Astrocyte (in vitro differentiated cells and primary cell): ENCODE measurements around the gene MRPL20.

ENCODE experiments used
- EZH2 ChIP-seq: IDR thresholded peaks from 2 replicates; pipeline ENCODE4 v1.6.1; 2012; ENCODE audit warnings: mild to moderate bottlenecking, low read length, inconsistent platforms; ENCODE audit not compliant: insufficient read depth
- TF ChIP-seq, protein P1 (sequence below): IDR thresholded peaks from 2 replicates; pipeline ENCODE4 v1.5.1; 2011; ENCODE audit warnings: low read depth, mild to moderate bottlenecking, inconsistent platforms, low read length, moderate library complexity; ENCODE audit not compliant: insufficient read depth

DNA sequence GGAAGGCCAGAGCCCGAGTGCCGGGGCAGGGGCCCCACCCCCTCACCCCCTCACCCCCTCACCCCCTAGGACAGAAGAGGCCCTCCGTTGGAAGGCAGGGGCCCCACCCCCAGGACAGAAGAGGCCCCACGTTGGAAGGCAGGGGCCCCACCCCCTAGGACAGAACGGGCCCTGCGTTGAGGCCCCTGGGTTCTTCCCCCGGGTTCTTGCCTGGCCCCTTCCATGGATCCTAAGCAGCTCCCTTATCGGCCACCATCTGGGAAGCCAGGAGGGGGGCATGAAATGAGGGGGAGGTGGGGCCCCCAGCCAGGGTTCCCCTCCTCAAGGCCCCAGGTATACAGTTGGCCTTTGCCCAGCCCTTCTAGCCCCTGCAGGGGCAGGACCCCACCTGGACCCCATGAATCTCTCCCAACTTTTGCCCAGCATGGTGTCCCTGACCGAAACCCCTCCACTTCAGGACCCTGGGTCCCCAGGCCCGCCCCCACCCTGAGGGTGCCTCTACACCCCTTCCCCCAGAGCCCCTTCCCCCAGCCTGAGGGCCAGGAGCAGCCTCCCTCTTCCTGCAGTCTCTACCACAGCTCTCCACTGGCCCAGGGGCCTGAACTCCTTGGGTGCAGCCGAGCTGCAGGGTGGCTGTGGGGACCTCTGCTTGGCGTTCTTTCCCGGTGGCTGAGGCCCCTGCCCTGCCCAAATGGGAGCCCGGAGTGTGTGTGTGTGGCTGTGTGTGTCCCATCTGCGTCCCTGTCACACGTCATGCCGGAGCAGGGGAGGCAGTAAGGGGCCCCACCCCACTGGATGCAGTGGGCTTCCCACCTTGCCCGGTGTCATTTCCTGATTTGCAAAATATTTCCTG, 24.1 kb upstream of the MRPL20 start:
- TF ChIP-seq EZH2, result no peak
- TF ChIP-seq, protein P1, sequence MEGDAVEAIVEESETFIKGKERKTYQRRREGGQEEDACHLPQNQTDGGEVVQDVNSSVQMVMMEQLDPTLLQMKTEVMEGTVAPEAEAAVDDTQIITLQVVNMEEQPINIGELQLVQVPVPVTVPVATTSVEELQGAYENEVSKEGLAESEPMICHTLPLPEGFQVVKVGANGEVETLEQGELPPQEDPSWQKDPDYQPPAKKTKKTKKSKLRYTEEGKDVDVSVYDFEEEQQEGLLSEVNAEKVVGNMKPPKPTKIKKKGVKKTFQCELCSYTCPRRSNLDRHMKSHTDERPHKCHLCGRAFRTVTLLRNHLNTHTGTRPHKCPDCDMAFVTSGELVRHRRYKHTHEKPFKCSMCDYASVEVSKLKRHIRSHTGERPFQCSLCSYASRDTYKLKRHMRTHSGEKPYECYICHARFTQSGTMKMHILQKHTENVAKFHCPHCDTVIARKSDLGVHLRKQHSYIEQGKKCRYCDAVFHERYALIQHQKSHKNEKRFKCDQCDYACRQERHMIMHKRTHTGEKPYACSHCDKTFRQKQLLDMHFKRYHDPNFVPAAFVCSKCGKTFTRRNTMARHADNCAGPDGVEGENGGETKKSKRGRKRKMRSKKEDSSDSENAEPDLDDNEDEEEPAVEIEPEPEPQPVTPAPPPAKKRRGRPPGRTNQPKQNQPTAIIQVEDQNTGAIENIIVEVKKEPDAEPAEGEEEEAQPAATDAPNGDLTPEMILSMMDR, result no peak
